H1 (cell line): ENCODE data around the gene RCAN2. TPM values are rescaled to one million over a fixed set of nuclear protein-coding genes. Genes with fewer than 3 reads are reported as not detected.

Experiments used
- CTCF ChIA-PET: fragments of 300-600 bp; sonication (Branson Sonifier 250); formaldehyde crosslinking; loops from one replicate; lab custom pipeline; 2021; ENCODE audit not compliant: partially characterized antibody; lab: Charles Lee
- POLR2A ChIA-PET: fragments of 300-600 bp; sonication (Branson Sonifier 250); formaldehyde crosslinking; loops from one replicate; lab custom pipeline; 2021; ENCODE audit warnings: inconsistent platforms; ENCODE audit not compliant: partially characterized antibody; lab: Charles Lee
- DNase-seq, 2 experiments: peaks; one replicate each; pipeline versions ENCODE4 v3.0.0 to v3.0.0-alpha.2; 2010 to 2022; ENCODE audit warnings: low spot score in 2 of 2, low read depth in 1 of 2, mixed read lengths in 1 of 2
- FAIRE-seq: peaks from 2 replicates; lab custom pipeline; 2011; peaks lifted over from hg19 to GRCh38; lab: Jason Lieb, UNC
- H2AFZ ChIP-seq: 2 replicates; pipeline ENCODE4 v1.8.1; 2012; ENCODE audit warnings: low read length, inconsistent platforms
- H2AK5ac ChIP-seq: 2 replicates; pipeline ENCODE4 v1.6.1; 2013; ENCODE audit warnings: low read depth, low read length
- H2BK120ac ChIP-seq: replicated peaks from 2 replicates; pipeline ENCODE3; 2013; ENCODE audit warnings: low read depth, low read length, inconsistent platforms
- H2BK12ac ChIP-seq: 2 replicates; pipeline ENCODE4 v1.6.1; 2013; ENCODE audit warnings: low read depth, low read length
- H2BK15ac ChIP-seq: 2 replicates; pipeline ENCODE4 v1.6.1; 2013; ENCODE audit warnings: low read length
- H2BK20ac ChIP-seq: 2 replicates; pipeline ENCODE4 v1.6.1; 2013; ENCODE audit warnings: low read length
- H2BK5ac ChIP-seq: 2 replicates; pipeline ENCODE4 v1.6.1; 2013; ENCODE audit warnings: low read depth, low read length
- H3K14ac ChIP-seq: 2 replicates; pipeline ENCODE4 v1.6.1; 2013; ENCODE audit warnings: inconsistent platforms; ENCODE audit not compliant: insufficient read length
- H3K18ac ChIP-seq: 2 replicates; pipeline ENCODE4 v1.6.1; 2013; ENCODE audit warnings: low read length; ENCODE audit errors: extremely low read depth
- H3K23ac ChIP-seq: 2 replicates; pipeline ENCODE4 v1.6.1; 2013; ENCODE audit warnings: inconsistent platforms; ENCODE audit not compliant: insufficient read length
- H3K23me2 ChIP-seq: 2 replicates; pipeline ENCODE4 v1.6.1; 2013; ENCODE audit warnings: low read depth, low read length
- H3K27ac ChIP-seq: 2 replicates; pipeline ENCODE4 v1.6.1; 2011; ENCODE audit warnings: low read depth, low read length, inconsistent platforms
- H3K27me3 ChIP-seq, 4 experiments: replicated peaks in 1 of 4; 1 replicate in 1 of 4; 2 replicates in 3 of 4; pipeline versions ENCODE4 v1.6.1 to v1.8.1; 2011 to 2013; ENCODE audit warnings: low read length in 3 of 4, mild to moderate bottlenecking in 3 of 4, inconsistent platforms in 2 of 4, mixed read lengths in 2 of 4, moderate library complexity in 1 of 4; ENCODE audit not compliant: control insufficient read depth in 3 of 4, insufficient read depth in 3 of 4; ENCODE audit errors: extremely low read depth in 1 of 4
- H3K36me3 ChIP-seq, 4 experiments: 2 replicates each; pipeline versions ENCODE4 v1.6.1 to v1.8.1; 2011 to 2013; ENCODE audit warnings: mild to moderate bottlenecking in 4 of 4, low read length in 3 of 4, moderate library complexity in 2 of 4, control low read depth in 1 of 4, inconsistent platforms in 1 of 4; ENCODE audit not compliant: insufficient read depth in 4 of 4, control insufficient read depth in 2 of 4
- H3K4ac ChIP-seq: replicated peaks from 2 replicates; pipeline ENCODE3; 2013; ENCODE audit warnings: low read length, low read depth, mixed read lengths, inconsistent platforms; ENCODE audit not compliant: insufficient read length
- H3K4me1 ChIP-seq, 4 experiments: replicated peaks in 1 of 4; 1 replicate in 1 of 4; 2 replicates in 3 of 4; pipeline versions ENCODE4 v1.6.1 to v1.8.1; 2011 to 2013; ENCODE audit warnings: low read length in 3 of 4, inconsistent platforms in 2 of 4, mixed read lengths in 1 of 4; ENCODE audit not compliant: insufficient read depth in 4 of 4, control insufficient read depth in 3 of 4
- H3K4me2 ChIP-seq, 2 experiments: 2 replicates each; pipeline versions ENCODE4 v1.6.1 to v1.8.1; 2011 to 2013; ENCODE audit warnings: low read depth in 2 of 2, low read length in 2 of 2, control low read depth in 1 of 2, inconsistent platforms in 1 of 2, mild to moderate bottlenecking in 1 of 2; ENCODE audit not compliant: insufficient read depth in 1 of 2
- H3K4me3 ChIP-seq, 4 experiments: fragments of 200-600, 300-600 bp in 1 of 4; sonication (generic), shearing (Covaris generic), sonication (Bioruptor Twin) in 1 of 4; 2 replicates each; pipeline versions ENCODE4 v1.5.1 to v1.8.1; 2011 to 2016; ENCODE audit warnings: low read length in 4 of 4, low read depth in 3 of 4, control low read depth in 2 of 4, inconsistent platforms in 2 of 4, mild to moderate bottlenecking in 2 of 4, mixed read lengths in 1 of 4, moderate library complexity in 1 of 4; ENCODE audit not compliant: insufficient read depth in 2 of 4; ENCODE audit errors: extremely low read depth in 1 of 4
- H3K56ac ChIP-seq: replicated peaks from 2 replicates; pipeline ENCODE3; 2013; ENCODE audit warnings: low read depth, mild to moderate bottlenecking, mixed read lengths, low read length, inconsistent platforms; ENCODE audit not compliant: insufficient read length
- H3K79me1 ChIP-seq: 2 replicates; pipeline ENCODE4 v1.6.1; 2013; ENCODE audit warnings: low read depth, low read length, control low read depth
- H3K79me2 ChIP-seq, 2 experiments: 2 replicates each; pipeline versions ENCODE4 v1.6.1 to v1.8.1; 2012 to 2013; ENCODE audit warnings: low read length in 2 of 2, mild to moderate bottlenecking in 2 of 2, inconsistent platforms in 1 of 2; ENCODE audit not compliant: insufficient read depth in 2 of 2, control insufficient read depth in 1 of 2
- H3K9ac ChIP-seq, 4 experiments: replicated peaks in 1 of 4; 1 replicate in 1 of 4; 2 replicates in 3 of 4; pipeline versions ENCODE4 v1.6.1 to v1.8.1; 2011 to 2013; ENCODE audit warnings: low read depth in 3 of 4, low read length in 3 of 4, control low read depth in 2 of 4, mild to moderate bottlenecking in 2 of 4, moderate library complexity in 2 of 4, inconsistent platforms in 1 of 4; ENCODE audit errors: extremely low read depth in 1 of 4
- H3K9me3 ChIP-seq, 2 experiments: 2 replicates each; pipeline versions ENCODE4 v1.6.1 to v1.8.1; 2012 to 2013; ENCODE audit warnings: mild to moderate bottlenecking in 2 of 2, moderate library complexity in 2 of 2, control low read depth in 1 of 2, inconsistent platforms in 1 of 2, low read depth in 1 of 2, low read length in 1 of 2, mixed read lengths in 1 of 2; ENCODE audit not compliant: insufficient read depth in 2 of 2
- H4K20me1 ChIP-seq, 2 experiments: replicated peaks in 1 of 2; 2 replicates each; pipeline versions ENCODE3 to v1.8.1; 2011 to 2013; ENCODE audit warnings: inconsistent platforms in 2 of 2, low read length in 2 of 2, mild to moderate bottlenecking in 1 of 2; ENCODE audit not compliant: insufficient read depth in 2 of 2, control insufficient read depth in 1 of 2
- H4K5ac ChIP-seq: 2 replicates; pipeline ENCODE4 v1.6.1; 2013; ENCODE audit warnings: low read length, low read depth, mixed read lengths, inconsistent platforms; ENCODE audit not compliant: insufficient read length
- H4K8ac ChIP-seq: 2 replicates; pipeline ENCODE4 v1.8.0; 2013; ENCODE audit warnings: mild to moderate bottlenecking, moderate library complexity, low read length, inconsistent platforms; ENCODE audit not compliant: insufficient read depth; ENCODE audit errors: extremely low read depth
- H4K91ac ChIP-seq: replicated peaks from 2 replicates; pipeline ENCODE3; 2013; ENCODE audit warnings: low read length, mixed read lengths, inconsistent platforms; ENCODE audit not compliant: insufficient read length
- ASH2L ChIP-seq: fragments of 200-600, 300-600 bp; sonication (generic); IDR thresholded peaks from one replicate; pipeline ENCODE4 v1.7.1; 2017; ENCODE audit warnings: low read length
- BRCA1 ChIP-seq: IDR thresholded peaks from 2 replicates; pipeline ENCODE4 v1.6.1; 2012; ENCODE audit warnings: low read depth, low read length, improper control_type of control experiment
- CHD1 ChIP-seq: IDR thresholded peaks from 2 replicates; pipeline ENCODE4 v1.6.1; 2012; ENCODE audit warnings: low read depth, low read length, improper control_type of control experiment
- HDAC2 ChIP-seq, 2 experiments: fragments of 300-600 bp in 1 of 2; sonication (generic) in 1 of 2; IDR thresholded peaks; 2 replicates each; pipeline ENCODE4 v1.6.1; 2011 to 2012; ENCODE audit warnings: low read depth in 2 of 2, low read length in 2 of 2, mild to moderate bottlenecking in 2 of 2, moderate library complexity in 2 of 2, borderline replicate concordance in 1 of 2, inconsistent platforms in 1 of 2
- MAFK ChIP-seq: IDR thresholded peaks from 2 replicates; pipeline ENCODE4 v1.6.1; 2012; ENCODE audit warnings: low read depth, mild to moderate bottlenecking, improper control_type of control experiment, low read length
- POU5F1 ChIP-seq: IDR thresholded peaks from 2 replicates; pipeline ENCODE4 v1.6.1; 2011; ENCODE audit warnings: low read depth, mild to moderate bottlenecking, low read length, moderate library complexity
- SAP30 ChIP-seq: fragments of 300-600 bp; sonication (generic); IDR thresholded peaks from 2 replicates; pipeline ENCODE4 v1.7.1; 2012; ENCODE audit warnings: low read length, moderate library complexity, mild to moderate bottlenecking, inconsistent platforms; ENCODE audit not compliant: insufficient read depth, insufficient replicate concordance
- SUZ12 ChIP-seq: fragments of 200-600 bp; sonication (generic); IDR thresholded peaks from 2 replicates; pipeline ENCODE4 v1.6.1; 2012; ENCODE audit warnings: mild to moderate bottlenecking, inconsistent platforms, low read length, moderate library complexity, mixed read lengths
- TAF7 ChIP-seq: optimal IDR thresholded peaks from 2 replicates; pipeline ENCODE3; 2011; ENCODE audit warnings: low read depth, mild to moderate bottlenecking, inconsistent platforms, low read length, moderate library complexity, borderline replicate concordance
- TCF12 ChIP-seq: IDR thresholded peaks from 2 replicates; pipeline ENCODE4 v1.6.1; 2011; ENCODE audit warnings: low read depth, mild to moderate bottlenecking, low read length
- WGBS, 2 experiments: shearing (Covaris generic) in 1 of 2; methylation state at CpG; one replicate each; pipeline versions ENCODE4 v1.1.6 to v1.1.7; 2013 to 2015; ENCODE audit warnings: low lambda C conversion rate in 2 of 2, mixed read lengths in 2 of 2, inconsistent platforms in 1 of 2, low coverage in 1 of 2, missing lambda C conversion rate in 1 of 2; ENCODE audit not compliant: insufficient replicate concordance in 2 of 2, insufficient coverage in 1 of 2, insufficient read length in 1 of 2; ENCODE audit errors: extremely low coverage in 1 of 2, missing lambda C conversion rate in 1 of 2; 5-methylcytosine and 5-hydroxymethylcytosine counted together
- polyA plus RNA-seq, 7 experiments: library from polyadenylated mRNA; depleted of rRNA in 3 of 7; stranded (reverse) in 5 of 7; unstranded in 2 of 7; fragments of >200 nt in 5 of 7; fragments of 200-250 nt in 2 of 7; gene quantifications; 1 replicate in 5 of 7; 2 replicates in 1 of 7; 4 replicates in 1 of 7; pipeline versions ENCODE4 v1.2.1 to v1.2.3, GENCODE V29; 2011 to 2013; ENCODE audit warnings: missing spikeins in 2 of 7, mixed read lengths in 2 of 7
- total RNA-seq: library from RNA; stranded (reverse); fragmentation: NEBNext Ultra II Directional; extraction: Animal tissue kit (Norgen Biotek cat#: 25700); gene quantifications from 2 replicates; pipeline ENCODE4 v1.2.1, GENCODE V29; 2021

Gene RCAN2
- total and polyA plus RNA-seq, 2 of the 8 experiments (the other 6 are each of a cell fraction or from before 2014, with no cell fraction given) = 5.0 to 8.5 TPM

DNA sequence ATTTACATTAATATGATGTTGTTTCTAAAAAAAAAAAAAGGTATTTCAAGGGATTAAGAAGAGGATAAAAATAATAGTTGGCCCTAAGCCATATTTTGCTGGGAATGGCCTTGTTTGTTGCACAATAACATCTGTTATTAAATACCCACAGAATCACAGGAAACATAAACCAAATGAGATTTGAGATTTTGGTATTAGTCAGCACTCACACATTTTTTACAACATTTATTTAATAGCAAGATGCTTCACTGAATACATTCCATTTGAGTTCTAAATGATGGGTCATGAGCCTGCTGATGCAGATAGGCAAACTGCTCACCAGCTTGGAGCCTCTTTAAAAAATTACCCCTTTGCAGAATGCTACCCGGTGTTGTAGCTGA lies 227.6 kb downstream of the RCAN2 start:
- no peak overlapping the region for H2AK5ac ChIP-seq
- H3K23ac ChIP-seq = no peak overlapping the region
- H2BK5ac ChIP-seq = no peak overlapping the region
- FAIRE-seq = no peak
- peaks cover 2% of the 10 kb centered on the region; the same call in 1 of the 2 replicates for H3K23me2 ChIP-seq
- no peak overlapping the region for H3K14ac ChIP-seq
- no peaks in the 10 kb centered on the region for H3K27me3 ChIP-seq
- peaks cover 0 to 5% (median 0%) of the 10 kb centered on the region in 4 experiments; a peak in 1 of 7 replicates for H3K4me1 ChIP-seq
- no peak overlapping the region for H3K4me3 ChIP-seq
- no peaks in the 10 kb centered on the region for H3K36me3 ChIP-seq
- H4K5ac ChIP-seq = no peak overlapping the region
- no peaks in the 10 kb centered on the region for H4K20me1 ChIP-seq
- DNase-seq = no peak
- no peak overlapping the region for H3K4me2 ChIP-seq
- TF ChIP-seq HDAC2 (IDR thresholded peaks at IDR 0.05; ENCODE audit: borderline replicate concordance in 1 of 2, low read depth in 2 of 2, low read length in 2 of 2) (no peak), SAP30 (no peak), TAF7 (no peak), TCF12 (no peak), MAFK (no peak), SUZ12 (no peak), CHD1 (no peak), POU5F1 (no peak), ASH2L (no peak), BRCA1 (no peak)
- no peak overlapping the region for H3K18ac ChIP-seq
- no peaks in the 10 kb centered on the region for H3K79me2 ChIP-seq
- no peak overlapping the region for H3K27ac ChIP-seq
- H3K9ac ChIP-seq = no peak overlapping the region
- H3K56ac ChIP-seq = no peak overlapping the region
- WGBS, 2 experiments = 100% methylated on average over 1 of the region's 1 CpG; no CpG with 5 or more reads in 1 of the 2 experiments
- no peak overlapping the region for H4K8ac ChIP-seq
- H2BK12ac ChIP-seq = no peak overlapping the region
- no peak overlapping the region for H2BK20ac ChIP-seq
- no peak overlapping the region for H4K91ac ChIP-seq
- CTCF ChIA-PET = interaction anchor here (1.4 kb wide), 1 partner anchor 10 kb away, joined by 3 read pairs; no protein-coding TSS in a partner anchor
- H2BK15ac ChIP-seq = no peak overlapping the region
- H3K4ac ChIP-seq = no peak overlapping the region
- POLR2A ChIA-PET = no interaction called here
- H3K9me3 ChIP-seq = no peaks in the 10 kb centered on the region
- H3K79me1 ChIP-seq = no peaks in the 10 kb centered on the region; the same call in 1 of the 2 replicates
- no peak overlapping the region for H2AFZ ChIP-seq
- no peak overlapping the region for H2BK120ac ChIP-seq
